ENCODE measurements around the gene AP1S3.

AP1S3 gene

DNA sequence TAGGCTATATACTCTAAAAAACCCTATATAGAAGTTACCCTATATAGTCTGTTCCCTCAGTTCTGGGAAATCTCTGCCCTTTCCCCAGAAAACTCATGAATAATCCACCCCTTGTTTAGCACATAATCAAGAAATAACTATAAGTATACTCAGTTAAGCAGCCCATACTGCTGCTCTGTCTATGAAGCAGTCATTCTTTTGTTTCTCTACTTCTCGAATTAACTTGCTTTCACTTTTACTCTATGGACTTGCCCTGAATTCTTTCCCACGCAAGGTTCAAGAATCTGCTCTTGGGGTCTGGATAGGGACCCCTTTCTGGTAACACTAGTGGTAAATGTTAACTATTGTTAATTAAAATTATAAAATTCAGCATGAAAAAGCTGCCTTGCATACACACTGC lies 17.4 kb upstream of the AP1S3 start:
- Histone ChIP-seq H3F3A (ENCODE audit: insufficient read depth, low read length) (no peaks in the 10 kb centered on the region), H3K9me2 (replicated peaks; ENCODE audit: insufficient read depth, low read length) (no peaks in the 10 kb centered on the region), H3K27ac (ENCODE audit: low read length) (no peak overlapping the region), H3K9me3 (replicated peaks; ENCODE audit: insufficient read depth, low read length) (no peaks in the 10 kb centered on the region), H3K79me2 (ENCODE audit: low read length) (no peaks in the 10 kb centered on the region), H3K27me3 (replicated peaks; ENCODE audit: insufficient read depth, low read length) (no peaks in the 10 kb centered on the region), H3K9ac (ENCODE audit: low read length) (no peak overlapping the region), H2AFZ (ENCODE audit: low read length) (no peak overlapping the region), H3K36me3 (replicated peaks; ENCODE audit: insufficient read depth, low read length) (no peaks in the 10 kb centered on the region), H4K20me1 (ENCODE audit: insufficient read depth, low read length) (no peaks in the 10 kb centered on the region), H3K4me1 (ENCODE audit: low read length) (no peaks in the 10 kb centered on the region), H3K4me3 (ENCODE audit: low read length) (no peak overlapping the region), H3K4me2 (ENCODE audit: low read depth, low read length) (no peak overlapping the region)
- TF ChIP-seq, protein P1, sequence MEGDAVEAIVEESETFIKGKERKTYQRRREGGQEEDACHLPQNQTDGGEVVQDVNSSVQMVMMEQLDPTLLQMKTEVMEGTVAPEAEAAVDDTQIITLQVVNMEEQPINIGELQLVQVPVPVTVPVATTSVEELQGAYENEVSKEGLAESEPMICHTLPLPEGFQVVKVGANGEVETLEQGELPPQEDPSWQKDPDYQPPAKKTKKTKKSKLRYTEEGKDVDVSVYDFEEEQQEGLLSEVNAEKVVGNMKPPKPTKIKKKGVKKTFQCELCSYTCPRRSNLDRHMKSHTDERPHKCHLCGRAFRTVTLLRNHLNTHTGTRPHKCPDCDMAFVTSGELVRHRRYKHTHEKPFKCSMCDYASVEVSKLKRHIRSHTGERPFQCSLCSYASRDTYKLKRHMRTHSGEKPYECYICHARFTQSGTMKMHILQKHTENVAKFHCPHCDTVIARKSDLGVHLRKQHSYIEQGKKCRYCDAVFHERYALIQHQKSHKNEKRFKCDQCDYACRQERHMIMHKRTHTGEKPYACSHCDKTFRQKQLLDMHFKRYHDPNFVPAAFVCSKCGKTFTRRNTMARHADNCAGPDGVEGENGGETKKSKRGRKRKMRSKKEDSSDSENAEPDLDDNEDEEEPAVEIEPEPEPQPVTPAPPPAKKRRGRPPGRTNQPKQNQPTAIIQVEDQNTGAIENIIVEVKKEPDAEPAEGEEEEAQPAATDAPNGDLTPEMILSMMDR (IDR thresholded peaks at IDR 0.05; ENCODE audit: low read length), result no peak
- no peak for TF ChIP-seq EZH2phosphoT487 (IDR thresholded peaks at IDR 0.05; ENCODE audit: low read length)
- no peak for DNase-seq

DNA sequence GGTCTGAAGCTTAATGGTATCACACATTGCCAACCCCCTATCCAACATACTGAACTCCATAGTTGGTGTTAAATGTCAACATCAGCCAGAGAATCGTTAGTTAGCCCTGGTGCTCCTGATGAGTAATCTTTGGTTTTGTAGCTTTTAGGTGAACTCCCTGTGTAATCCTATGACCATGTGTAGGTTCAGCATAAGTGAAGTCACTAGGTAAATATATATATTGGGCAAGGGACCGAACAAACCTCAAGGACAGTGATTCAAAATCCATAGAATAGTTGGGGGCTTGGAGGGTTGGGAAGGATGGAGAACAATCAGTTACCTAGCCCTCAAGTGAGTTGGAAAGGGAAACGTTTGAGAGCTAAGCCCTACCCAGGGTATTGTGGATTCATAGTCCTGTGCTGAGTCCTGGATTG lies 16.0 kb upstream of the AP1S3 start:
- H4K20me1 ChIP-seq (ENCODE audit: insufficient read depth, low read length), result no peaks in the 10 kb centered on the region
- no peaks in the 10 kb centered on the region for H3K9me3 ChIP-seq (replicated peaks; ENCODE audit: insufficient read depth, low read length)
- H3K9me2 ChIP-seq (replicated peaks; ENCODE audit: insufficient read depth, low read length), result no peaks in the 10 kb centered on the region
- H3K4me3 ChIP-seq (ENCODE audit: low read length), result no peak overlapping the region
- H3K79me2 ChIP-seq (ENCODE audit: low read length), result no peaks in the 10 kb centered on the region
- no peak overlapping the region for H3K4me2 ChIP-seq (ENCODE audit: low read depth, low read length)
- H3K36me3 ChIP-seq (replicated peaks; ENCODE audit: insufficient read depth, low read length), result no peaks in the 10 kb centered on the region
- no peaks in the 10 kb centered on the region for H3F3A ChIP-seq (ENCODE audit: insufficient read depth, low read length)
- no peaks in the 10 kb centered on the region for H3K27me3 ChIP-seq (replicated peaks; ENCODE audit: insufficient read depth, low read length)
- TF ChIP-seq EZH2phosphoT487 (IDR thresholded peaks at IDR 0.05; ENCODE audit: low read length) (no peak), EZH2 (optimal IDR thresholded peaks at IDR 0.05; ENCODE audit: low read depth, low read length) (no peak)
- TF ChIP-seq, protein P1 (IDR thresholded peaks at IDR 0.05; ENCODE audit: low read length), result no peak
- no peak overlapping the region for H2AFZ ChIP-seq (ENCODE audit: low read length)
- no peak overlapping the region for H3K27ac ChIP-seq (ENCODE audit: low read length)
- no peak overlapping the region for H3K9ac ChIP-seq (ENCODE audit: low read length)
- H3K4me1 ChIP-seq (ENCODE audit: low read length), result no peaks in the 10 kb centered on the region
- DNase-seq, result no peak

DNA sequence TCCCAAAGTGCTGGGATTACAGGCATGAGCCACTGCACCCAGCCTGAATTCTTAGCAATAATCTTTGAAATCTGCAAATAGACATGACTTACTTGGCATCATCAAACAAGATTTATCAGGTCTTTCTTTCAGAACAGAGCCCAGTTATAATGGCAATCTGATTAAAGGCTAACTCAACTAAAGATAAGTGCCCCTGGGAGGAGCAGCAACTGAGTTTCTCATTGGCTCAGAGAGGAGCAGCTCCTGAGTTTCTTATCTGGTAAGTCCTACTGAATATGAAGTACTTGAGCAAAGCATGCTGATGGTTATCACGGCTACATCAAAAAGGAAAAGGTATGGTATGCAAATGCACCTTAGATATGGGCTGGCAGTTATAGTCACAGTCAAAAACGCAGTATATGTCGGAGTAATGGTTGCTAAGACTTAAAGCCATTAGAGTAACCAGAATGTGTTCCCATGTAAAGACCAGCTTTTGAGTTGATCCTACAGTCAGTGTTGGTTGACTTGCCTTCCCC lies 15.0 kb upstream of the AP1S3 start:
- Histone ChIP-seq H3K9ac (ENCODE audit: low read length) (no peak overlapping the region), H3F3A (ENCODE audit: insufficient read depth, low read length) (no peaks in the 10 kb centered on the region), H3K27ac (ENCODE audit: low read length) (no peak overlapping the region), H3K27me3 (replicated peaks; ENCODE audit: insufficient read depth, low read length) (no peaks in the 10 kb centered on the region), H3K9me3 (replicated peaks; ENCODE audit: insufficient read depth, low read length) (no peaks in the 10 kb centered on the region), H3K36me3 (replicated peaks; ENCODE audit: insufficient read depth, low read length) (no peaks in the 10 kb centered on the region), H3K4me1 (ENCODE audit: low read length) (no peaks in the 10 kb centered on the region), H4K20me1 (ENCODE audit: insufficient read depth, low read length) (no peaks in the 10 kb centered on the region), H3K4me2 (ENCODE audit: low read depth, low read length) (no peak overlapping the region), H2AFZ (ENCODE audit: low read length) (no peak overlapping the region), H3K4me3 (ENCODE audit: low read length) (no peak overlapping the region), H3K79me2 (ENCODE audit: low read length) (no peaks in the 10 kb centered on the region), H3K9me2 (replicated peaks; ENCODE audit: insufficient read depth, low read length) (no peaks in the 10 kb centered on the region)
- no peak for TF ChIP-seq EZH2phosphoT487 (IDR thresholded peaks at IDR 0.05; ENCODE audit: low read length)
- TF ChIP-seq, protein P1 (IDR thresholded peaks at IDR 0.05; ENCODE audit: low read length), result no peak
- no peak for TF ChIP-seq EZH2 (optimal IDR thresholded peaks at IDR 0.05; ENCODE audit: low read depth, low read length)
- DNase-seq, result no peak

Data from MM.1S (cell line).